Measurements from ENCODE around the gene CHAMP1.

The CHAMP1 gene

GRCh38 chr13:114314074-114314912 lies at the start of gene CHAMP1:
Gene CHAMP1, plus strand, starts transcription at chr13:114314503. Its CDS starts 9,340 bp downstream, at chr13:114323843.
- DNase-seq (ENCODE audit: low read depth) = peak; percentile 83

- no peak for DNase-seq (ENCODE audit: low read depth)
These were observed 49.3 kb upstream of the CHAMP1 start for GRCh38 chr13:114264886-114265611.

DNA sequence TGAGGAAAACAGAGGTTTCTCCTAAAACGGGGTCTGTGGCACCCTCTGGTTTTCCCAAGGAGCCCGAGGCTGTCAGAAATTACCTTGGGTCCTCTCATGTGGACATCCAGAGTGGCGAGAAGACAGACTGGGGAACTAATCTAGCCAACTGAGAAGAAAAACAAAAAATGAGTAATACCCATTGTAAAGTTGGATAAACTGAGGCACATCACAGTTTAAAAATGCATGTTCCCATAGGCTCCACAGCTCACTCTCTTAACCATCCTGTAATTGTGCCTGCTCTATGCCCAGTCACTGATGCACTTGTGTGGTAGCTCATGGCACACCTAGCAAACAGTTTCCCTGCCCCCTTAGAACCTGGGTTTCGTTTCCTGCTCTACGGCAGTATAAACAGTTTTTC lies 48.1 kb upstream of the CHAMP1 start:
- DNase-seq (ENCODE audit: low read depth) = no peak

DNA sequence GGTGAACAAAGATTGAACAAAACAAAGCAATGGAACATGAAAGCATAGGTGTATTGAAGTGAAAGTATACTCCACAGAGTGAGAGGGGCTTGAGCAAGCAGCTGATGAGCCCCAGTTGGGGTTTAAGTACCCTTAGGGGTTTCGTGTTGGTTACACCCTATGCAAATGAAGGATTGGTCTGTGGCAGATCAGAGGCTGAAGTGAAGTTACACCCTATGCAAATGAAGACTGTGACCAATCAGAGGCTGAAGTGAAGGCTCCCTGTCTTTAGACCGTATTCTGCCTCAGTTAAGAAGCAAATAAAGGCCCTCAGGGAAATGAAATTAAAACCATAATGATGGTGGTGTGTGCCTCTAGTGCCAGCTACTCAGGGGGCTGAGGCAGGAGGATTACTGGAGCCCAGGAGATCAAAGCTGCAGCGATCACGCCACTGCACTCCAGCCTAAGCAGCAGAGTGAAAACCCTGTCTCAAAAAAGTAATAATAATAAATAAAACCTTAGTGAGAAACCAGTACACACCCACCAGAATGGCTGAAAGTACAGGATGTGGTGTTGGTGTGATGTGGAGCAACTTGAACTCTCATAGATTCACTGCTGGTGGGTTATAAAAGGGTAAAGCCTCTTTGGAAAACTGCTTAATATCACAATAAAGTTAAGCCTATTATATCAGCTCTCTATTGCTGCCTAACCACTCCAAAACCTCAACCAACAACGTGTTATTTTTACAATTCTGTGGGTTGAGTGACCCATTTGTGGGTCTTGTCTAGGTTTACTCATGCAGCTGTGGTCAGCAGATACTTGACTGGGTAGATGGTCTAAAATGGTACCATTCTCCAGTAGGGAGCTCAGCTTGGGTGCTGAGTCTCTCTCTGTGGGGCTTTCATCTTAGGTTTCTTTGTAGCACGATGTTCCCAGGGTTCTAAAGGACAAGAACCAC lies 45.7 kb upstream of the CHAMP1 start:
- no peak for DNase-seq (ENCODE audit: low read depth)

DNA sequence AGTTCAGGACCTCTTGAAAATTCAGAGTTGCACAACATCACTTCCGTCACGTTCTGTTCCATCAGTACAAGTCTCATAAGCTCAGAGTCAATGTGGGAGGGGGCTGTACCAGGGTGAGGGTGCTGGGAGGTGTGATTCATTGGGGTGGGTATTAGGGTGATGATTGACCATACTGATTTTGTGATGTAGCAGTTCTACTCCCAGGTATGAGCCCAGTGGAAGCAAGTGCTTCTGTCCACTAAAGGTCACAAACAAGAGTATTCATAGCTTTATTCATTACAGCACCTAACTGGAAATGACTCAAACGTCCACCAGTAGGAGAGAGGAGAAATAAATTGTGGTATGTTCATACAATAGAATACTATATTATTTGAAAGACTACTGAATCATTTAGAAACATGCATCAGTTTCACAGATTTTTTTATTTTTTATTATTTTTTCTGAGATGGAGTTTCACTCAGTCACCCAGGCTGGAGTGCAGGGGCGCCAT lies 45.0 kb upstream of the CHAMP1 start:
- no peak for DNase-seq (ENCODE audit: low read depth)

DNA sequence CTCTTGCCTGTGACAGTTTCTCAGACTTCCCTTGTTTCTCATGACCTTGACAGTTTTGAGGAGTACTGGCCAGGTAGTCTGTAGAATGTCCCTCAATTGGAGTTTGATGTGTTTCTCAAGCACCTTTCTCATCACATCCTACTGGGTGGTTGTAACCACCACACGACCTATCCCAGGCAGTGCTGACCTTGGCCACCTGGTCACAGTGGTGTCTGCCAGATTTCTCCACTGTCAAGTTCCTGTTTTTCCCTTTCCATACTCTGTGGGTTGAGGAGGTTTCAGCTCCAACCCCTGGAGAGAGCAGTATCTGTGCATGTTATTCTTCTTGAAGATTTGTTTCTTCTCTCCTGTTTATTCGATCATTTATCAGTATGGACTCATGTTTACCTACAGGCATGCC lies 41.3 kb upstream of the CHAMP1 start:
- no peak for DNase-seq (ENCODE audit: low read depth)

DNA sequence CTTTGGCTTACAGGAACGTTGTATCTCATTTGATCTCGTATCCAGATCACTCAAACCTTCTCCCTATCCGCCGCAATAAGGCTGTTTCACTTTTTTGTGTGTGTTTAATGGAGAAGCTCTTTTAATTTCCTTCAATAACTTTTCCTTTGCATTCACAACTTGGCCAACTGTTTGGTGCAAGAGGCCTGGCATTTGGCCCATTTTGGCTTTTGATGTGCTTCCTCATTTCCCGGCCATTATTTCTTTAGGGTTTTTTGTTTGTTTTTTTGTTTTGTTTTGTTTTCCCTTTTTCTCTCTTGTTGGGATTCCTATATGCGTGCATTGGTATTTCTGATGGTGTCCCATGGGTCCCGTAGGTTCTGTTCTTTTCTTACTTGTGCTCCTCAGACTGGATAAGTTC lies 39.0 kb upstream of the CHAMP1 start:
- no peak for DNase-seq (ENCODE audit: low read depth)

DNA sequence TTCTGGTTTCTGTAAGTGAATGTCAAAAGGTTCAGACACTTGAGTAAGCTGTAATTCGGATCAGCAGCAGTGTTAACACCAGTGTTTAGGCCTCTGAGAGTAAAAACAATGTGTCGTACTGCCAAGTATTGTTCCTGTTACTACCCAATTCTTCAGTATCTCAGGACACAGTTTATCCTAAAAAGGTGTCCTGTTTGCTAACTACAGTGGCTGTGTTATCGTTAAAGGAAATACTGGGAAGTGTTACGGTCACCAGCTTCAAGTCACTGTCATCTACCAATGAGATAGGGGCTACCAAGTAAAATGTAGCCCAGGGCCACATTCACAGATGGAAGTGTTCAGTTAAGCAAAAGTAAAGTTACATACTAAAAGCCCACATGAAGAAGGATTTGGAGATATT lies 35.2 kb upstream of the CHAMP1 start:
- DNase-seq (ENCODE audit: low read depth) = no peak

GRCh38 chr13:114279758-114280355 lies 34.4 kb upstream of the CHAMP1 start:
- DNase-seq (ENCODE audit: low read depth) = no peak

DNA sequence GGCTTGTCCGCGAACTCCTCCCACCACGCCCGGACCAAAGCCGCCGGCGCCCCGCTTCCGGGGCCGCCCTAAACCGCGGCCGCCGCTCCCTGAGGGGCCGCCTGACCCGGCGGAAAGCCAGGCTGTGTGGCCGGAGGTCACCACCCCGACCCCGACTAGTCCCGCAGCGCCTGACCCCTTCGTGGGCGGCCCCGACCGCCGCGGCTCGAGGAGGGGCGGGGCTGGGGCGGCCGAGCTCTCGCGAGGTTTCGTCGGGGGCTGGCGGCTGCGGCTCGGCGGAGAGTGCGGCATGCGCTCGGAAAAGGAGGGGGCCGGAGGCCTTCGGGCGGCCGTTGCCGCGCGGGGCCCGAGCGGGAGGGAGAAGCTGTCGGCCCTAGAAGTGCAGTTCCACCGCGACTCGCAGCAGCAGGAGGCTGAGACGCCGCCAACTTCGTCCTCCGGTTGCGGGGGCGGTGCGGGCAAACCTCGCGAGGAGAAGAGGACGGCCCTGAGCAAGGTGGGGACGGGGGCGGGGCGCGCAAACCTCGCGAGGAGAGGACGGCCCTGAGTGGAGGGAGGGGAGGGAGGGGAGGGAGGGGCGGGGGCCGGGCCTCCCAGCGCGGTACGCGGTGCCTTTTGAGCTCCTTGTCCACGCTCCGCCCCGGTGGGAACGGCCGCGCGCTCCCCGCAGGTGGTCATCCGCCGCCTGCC lies 32.8 kb upstream of the CHAMP1 start, which contains the start of gene UPF3A:
TSS of gene UPF3A (plus strand) at position 251 of the 690 bp plus-strand sequence. CDS start at position 290, 39 bp downstream.
- DNase-seq (ENCODE audit: low read depth) = peak; percentile 77

- peak; percentile 20 for DNase-seq (ENCODE audit: low read depth)
These were observed 32.1 kb upstream of the CHAMP1 start for GRCh38 chr13:114282041-114282670.

GRCh38 chr13:114283576-114283975 lies 30.7 kb upstream of the CHAMP1 start:
- DNase-seq (ENCODE audit: low read depth) = no peak

GRCh38 chr13:114284680-114285079 lies 29.6 kb upstream of the CHAMP1 start:
- DNase-seq (ENCODE audit: low read depth) = no peak

GRCh38 chr13:114285166-114285808 lies 29.0 kb upstream of the CHAMP1 start:
- DNase-seq (ENCODE audit: low read depth) = no peak

- DNase-seq (ENCODE audit: low read depth) = no peak
These were observed 27.5 kb upstream of the CHAMP1 start for GRCh38 chr13:114286808-114287207.

GRCh38 chr13:114288157-114288591 lies 26.1 kb upstream of the CHAMP1 start:
- no peak for DNase-seq (ENCODE audit: low read depth)

DNA sequence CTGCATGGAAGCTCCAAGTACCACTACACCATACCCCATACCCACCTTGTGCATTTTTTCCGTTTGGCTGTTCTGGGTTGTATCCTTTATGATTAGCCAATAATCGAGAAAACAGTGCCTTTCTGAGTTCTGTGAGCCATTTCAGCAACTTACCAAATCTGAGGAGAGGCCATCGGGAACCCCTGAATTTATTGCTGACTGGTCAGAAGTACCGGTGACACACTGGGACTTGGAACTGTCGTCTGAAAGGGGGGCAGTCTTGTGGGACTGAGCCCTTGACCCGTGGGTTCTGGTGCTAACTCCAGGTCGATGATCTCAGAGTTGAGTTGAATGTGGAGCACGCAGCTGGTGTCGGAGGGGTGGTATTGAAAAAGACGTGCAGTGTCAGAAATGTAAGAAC lies 17.9 kb upstream of the CHAMP1 start:
- DNase-seq (ENCODE audit: low read depth) = no peak

DNA sequence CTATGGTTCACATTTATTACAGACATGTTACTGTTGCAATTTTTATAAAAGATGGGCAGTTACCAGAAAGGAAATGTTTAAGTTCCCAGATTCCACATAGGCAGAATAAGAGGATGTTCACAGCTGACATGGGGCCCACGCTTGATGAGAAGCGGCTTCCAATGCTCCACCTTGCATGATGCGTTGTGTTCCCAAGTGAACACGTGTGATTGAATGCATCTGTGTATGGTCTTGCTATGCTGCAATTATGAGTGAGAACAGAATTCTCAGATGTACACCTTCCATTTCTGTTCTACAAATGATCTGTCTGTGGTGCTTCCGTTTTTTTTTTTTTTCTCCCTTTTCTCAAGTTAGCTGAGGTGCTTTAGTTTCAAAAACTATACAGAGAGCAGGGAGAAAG lies 17.4 kb upstream of the CHAMP1 start:
- no peak for DNase-seq (ENCODE audit: low read depth)

DNA sequence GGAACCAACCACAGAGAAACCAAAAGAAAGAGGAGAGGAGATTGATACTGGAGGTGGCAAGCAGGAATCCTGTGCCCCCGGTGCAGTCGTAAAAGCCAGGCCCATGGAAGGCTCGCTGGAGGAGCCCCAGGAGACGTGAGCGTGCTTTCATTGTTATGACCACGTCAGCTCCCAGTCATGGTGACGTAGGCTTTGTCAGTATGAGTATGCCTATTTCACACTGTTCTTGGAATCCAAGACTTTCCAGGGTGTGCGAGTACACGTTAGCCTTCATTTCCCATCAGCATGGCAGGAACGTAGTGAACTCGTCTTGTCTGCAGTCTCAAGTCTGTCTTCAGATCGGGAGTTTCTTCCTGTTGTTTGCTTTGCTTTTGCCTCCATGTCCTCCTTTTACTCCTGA lies 15.4 kb upstream of the CHAMP1 start:
- DNase-seq (ENCODE audit: low read depth) = no peak

Data from CMK (cell line).